HG03139 (cell line): ENCODE results near the gene SENP5.
A peak's percentile ranks its signal among the peaks of the same experiment; 100 is the strongest.

Experiments used
- ATAC-seq: cut with Tn5 transposase; IDR thresholded peaks from one replicate; pipeline ENCODE4 v1.9.1; 2021; ENCODE audit not compliant: unreplicated experiment

The SENP5 gene

GRCh38 chr3:196886144-196886543 lies 18.4 kb downstream of the SENP5 start:
- no peak for ATAC-seq

DNA sequence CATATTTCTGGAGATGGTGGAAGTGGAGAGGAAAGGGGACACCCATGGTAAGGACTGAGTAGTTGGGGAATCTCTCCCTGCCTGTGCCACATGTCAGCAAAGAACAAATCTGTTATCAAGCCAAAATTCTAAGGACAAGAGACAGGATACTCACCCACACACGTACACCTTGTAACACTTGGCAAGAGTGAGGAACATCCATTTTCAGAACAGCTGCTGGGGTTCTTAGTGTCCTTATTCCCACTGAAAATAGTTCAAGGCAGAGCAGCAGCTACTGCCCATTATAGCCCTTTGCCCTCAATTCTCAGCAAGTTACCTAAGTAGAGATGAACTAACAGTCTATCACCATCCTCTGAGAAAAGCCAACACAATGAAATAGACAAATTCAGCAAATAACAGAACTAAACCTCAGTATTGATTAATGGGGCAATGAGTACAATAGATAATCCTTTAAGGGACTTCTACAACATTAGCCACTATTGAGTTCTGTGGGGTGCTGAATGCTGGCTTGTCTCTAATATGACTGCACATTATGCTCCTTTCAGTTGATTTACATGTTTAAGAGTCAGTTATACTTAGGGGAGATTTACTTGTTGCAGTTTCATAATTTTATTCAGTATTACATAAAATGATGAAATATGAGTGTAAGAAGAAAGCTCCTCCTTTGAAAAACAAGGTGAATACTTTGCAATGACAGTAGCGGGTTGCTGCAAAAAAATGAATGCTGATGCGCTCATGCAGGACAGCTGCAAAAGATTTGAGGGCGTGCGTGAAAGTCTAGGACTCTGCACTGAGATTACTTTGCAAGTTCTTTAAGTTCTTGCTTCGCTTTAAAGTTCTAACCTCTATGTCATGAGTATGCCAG lies 22.4 kb downstream of the SENP5 start:
- no peak for ATAC-seq

- no peak for ATAC-seq
These were observed 27.0 kb downstream of the SENP5 start for GRCh38 chr3:196894557-196895295.

- ATAC-seq: no peak
These were observed 28.5 kb downstream of the SENP5 start for GRCh38 chr3:196896229-196896628.

DNA sequence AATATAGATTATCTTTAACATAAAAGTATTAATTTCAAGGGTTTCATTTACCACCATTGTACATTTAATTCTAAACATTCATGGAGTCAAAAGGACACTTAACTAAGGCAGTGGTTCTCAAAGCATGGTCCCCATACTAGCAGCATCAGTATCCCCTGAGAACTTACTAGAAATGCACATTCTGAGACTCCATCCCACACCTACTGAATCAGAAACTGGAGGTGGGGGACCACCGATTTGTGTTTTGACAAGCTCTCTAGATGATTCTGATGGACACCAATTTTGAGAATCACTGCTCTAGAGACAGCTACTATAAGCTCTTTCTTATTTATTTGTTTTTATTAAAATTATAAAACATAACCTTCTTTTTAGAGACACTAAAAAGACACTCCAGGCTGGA lies 34.0 kb downstream of the SENP5 start:
- ATAC-seq: no peak

DNA sequence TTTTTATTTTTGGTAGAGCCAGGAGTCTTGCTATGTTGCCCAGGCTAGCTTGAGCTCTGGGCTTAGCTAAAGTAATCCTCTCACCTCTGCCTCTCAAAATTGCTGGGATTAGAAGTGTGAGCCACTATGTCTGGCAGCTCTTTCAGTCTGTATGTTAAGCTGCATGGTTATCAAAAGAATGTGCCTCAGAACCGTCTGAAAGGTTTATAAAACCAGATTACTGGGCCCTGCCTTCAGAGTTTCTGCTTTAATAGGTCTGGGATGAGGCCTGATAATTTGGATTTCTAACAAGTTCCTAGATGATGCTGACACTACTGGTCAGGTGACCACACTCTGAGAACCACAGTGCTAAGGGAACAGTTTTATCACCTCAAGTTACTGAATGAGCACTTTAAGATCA lies 34.6 kb downstream of the SENP5 start:
- ATAC-seq: no peak

- no peak for ATAC-seq
These were observed 36.0 kb downstream of the SENP5 start for GRCh38 chr3:196903740-196904139.

DNA sequence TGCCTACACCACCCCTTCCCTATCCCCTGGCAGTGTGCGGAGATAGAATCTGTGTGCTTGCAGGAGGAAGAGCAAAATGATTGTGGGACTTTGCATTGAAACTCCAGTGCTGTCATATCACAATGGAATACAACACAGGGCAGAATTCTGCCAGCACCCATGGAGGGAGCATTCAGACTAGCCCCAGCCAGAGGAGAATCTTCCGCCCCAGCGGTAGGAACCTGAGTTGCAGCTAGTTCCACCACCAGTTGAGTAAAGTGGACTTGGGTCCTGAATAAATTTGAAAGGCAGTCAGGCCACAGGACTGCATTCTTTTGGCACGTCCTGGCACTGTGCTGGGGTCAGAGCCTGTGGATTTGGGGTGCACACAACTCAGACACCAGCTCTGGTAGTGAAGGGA lies 47.1 kb downstream of the SENP5 start:
- ATAC-seq: no peak

- no peak for ATAC-seq
These were observed 47.7 kb downstream of the SENP5 start for GRCh38 chr3:196915375-196915774.

DNA sequence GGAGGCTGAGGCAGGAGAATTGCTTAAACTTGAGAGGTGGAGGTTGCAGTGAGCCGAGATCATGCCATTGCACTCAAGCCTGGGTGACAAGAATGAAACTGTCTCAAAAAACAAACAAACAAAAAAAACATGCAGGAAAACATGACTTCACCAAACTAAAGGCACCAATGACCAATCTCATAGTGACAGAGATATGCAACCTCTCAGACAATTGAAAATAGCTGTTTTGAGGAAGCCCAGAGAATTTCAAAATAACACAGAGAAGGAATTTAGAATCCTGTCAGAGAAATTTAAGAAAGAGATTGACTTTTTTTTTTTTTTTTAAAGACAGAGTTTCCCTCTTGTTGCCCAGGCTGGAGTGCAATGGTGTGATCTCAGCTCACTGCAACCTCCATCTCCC lies 48.5 kb downstream of the SENP5 start:
- ATAC-seq: no peak

- ATAC-seq: no peak
These were observed 49.3 kb downstream of the SENP5 start for GRCh38 chr3:196916995-196917394.

GRCh38 chr3:196918968-196919367 lies 51.2 kb downstream of the SENP5 start:
- ATAC-seq: no peak

GRCh38 chr3:196920733-196921132 lies 53.0 kb downstream of the SENP5 start:
- ATAC-seq: no peak

DNA sequence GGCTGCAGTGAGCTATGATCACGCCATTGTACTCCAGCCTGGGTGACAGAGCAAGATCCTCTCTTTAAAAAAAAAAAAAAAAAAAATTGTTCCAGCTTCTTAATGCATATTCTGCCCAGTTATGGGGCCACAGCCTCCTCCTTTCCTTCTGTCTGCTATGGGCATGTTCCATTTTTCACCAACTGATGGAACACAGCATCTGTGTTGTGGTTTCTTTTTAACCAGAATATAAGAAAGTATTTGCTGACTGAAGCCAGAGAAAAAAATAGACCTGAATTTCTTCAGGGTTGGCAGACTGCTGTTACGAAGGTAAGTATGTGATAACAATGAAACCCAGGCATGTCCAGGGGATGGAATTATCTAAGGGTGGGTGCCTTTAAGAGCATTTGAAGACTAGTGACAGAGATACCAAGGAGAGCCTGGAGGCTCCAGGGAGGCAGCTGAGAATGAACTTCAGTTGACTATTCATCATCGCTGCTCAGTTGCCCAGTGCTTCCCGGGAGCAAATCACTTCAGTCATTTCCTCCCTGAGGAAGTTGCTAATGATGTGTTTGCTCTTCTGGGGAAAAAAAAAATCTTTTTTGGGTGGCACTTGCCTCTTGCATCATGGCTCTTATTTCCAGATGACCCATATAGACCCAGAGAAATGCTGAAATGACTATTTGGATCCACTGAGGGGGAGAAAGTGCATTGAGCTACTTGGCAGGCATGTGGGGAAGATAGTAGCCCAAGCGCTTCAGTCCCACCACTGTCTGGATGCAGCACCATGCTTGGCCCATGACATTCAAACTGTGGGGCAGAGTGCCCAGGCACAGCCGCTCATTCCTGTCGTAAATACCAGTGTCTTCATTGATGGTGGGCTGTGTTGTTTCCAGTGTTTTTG lies 60.1 kb downstream of the SENP5 start:
- ATAC-seq: no peak

DNA sequence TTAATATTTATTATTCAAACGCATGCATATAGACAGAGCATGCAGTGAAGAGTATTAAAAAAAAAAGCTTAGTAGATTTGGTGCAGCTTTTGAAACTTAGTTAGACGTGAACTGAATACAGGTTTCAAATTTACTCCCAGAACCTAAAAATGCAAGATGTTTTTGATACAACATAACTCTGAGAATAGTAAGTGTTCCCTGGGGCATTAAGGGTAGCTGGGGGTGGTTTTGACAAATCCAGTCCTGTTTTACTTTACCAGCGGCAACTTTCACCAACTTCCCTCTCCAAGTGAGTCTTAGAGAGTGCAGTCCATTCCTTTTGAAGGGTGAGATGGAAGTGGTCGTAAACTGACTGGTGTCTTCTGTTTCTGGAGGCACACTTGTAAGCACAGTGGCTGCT lies 63.4 kb downstream of the SENP5 start:
- ATAC-seq: no peak

DNA sequence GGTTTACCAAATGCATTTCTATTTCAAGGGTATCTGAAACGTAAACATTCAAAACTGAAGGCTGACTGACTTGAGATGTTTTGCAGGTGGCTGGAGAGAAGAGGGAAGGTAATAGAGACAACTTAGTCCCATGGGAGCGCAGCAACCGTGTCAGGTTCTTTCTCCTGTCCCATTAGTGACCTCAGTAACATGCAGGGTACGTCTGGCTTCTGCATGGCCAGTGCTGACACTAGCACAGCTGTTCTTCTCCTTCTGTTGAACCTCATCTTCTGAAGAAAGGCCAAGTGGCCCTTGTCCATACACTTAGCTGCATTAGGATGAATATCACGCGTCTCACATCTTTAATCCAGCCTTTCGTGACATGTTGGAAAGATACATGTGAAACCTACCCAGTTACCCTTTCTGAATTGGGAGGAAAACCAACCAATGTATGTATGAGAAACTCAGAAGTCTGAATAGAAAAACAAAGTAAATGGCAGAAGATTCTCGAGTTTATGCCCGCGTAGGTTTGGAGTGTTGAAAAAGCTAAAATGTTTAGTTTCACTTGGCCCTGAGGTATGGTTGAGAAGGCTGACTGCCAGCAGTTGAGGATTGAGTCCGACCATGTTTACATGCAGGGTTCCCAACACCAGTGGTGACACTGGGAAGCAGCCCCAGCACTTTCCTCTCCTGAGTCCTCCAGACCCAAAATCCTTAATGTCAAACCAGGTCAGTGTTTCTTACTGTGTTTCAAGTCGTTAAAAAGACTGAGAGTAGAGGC lies 64.3 kb downstream of the SENP5 start:
- ATAC-seq: peak; percentile 57

GRCh38 chr3:196932600-196932999 lies 64.9 kb downstream of the SENP5 start:
- no peak for ATAC-seq

DNA sequence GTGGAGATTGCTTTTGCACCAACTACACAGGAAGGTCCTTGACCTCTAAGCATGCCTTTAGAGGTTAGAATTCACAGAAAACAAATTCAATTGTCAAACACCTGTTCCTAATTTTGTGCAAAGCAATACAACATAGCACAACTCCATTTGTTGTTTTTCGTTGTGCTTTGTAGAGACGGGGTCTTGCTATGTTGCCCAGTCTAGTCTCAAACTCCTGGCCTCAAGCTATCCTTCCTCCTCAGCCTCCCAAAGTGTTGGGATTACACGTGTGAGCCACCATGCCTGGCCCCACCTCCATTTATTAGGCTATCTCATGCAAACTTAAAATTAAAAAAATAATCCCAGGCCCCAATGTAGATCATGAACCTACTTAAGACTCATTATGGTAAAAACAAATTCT lies 68.6 kb downstream of the SENP5 start:
- ATAC-seq: no peak

- no peak for ATAC-seq
These were observed 70.4 kb downstream of the SENP5 start for GRCh38 chr3:196938124-196938523.

GRCh38 chr3:196938576-196938975 lies 70.9 kb downstream of the SENP5 start:
- no peak for ATAC-seq
